Measurements from ENCODE around the gene CBFB.
A peak's percentile ranks its signal among the peaks of the same experiment; 100 is the strongest.

Gene CBFB

DNA sequence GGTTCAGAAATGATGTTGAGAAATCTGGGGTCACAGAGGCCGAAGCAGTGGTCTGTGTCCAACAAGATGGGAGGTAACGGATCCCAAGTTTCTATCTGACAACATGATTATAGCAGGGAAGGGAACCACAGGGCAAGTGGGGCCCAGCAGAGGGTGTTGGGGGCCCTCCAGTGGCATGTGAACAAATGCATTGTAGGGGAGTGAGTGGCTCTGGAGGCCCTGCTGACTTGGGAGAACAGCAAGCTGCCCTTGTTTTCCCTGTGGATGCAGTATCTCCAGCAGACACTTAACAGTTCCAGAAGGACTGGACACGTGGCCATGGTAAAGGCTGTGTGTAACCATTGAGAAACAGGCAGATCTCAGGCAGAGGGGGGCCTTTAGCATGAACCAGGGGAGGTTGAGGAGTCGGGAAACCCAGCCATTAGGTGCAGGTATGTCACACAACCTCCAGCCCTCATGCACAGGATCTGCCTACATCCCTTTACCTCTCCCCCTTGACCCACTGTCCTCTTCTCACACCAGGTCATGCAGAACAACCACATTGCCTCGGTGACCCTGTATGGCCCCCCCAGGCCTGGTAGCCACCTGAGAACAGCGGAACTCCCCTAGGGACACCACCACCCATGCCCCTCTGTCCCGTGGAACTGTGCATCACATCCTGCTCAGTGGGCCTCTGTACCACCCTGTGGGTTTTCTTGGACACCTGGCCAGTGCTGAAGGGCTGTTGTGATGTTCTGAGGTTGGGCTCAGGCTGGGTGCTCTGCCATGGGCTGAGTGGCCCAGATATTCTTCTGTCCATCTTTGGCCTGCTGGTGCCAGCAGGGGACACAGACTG is 117.8 kb downstream of the CBFB start:
- in situ Hi-C loops (cut with HindIII; ENCODE audit: low sequenced_read_pairs), result no loop called here
- DNase-seq (ENCODE audit: low read depth), result no peak
- H3K4me3 ChIP-seq (ENCODE audit: low read depth, low read length), result no peak overlapping the region
- TF ChIP-seq, protein P1, sequence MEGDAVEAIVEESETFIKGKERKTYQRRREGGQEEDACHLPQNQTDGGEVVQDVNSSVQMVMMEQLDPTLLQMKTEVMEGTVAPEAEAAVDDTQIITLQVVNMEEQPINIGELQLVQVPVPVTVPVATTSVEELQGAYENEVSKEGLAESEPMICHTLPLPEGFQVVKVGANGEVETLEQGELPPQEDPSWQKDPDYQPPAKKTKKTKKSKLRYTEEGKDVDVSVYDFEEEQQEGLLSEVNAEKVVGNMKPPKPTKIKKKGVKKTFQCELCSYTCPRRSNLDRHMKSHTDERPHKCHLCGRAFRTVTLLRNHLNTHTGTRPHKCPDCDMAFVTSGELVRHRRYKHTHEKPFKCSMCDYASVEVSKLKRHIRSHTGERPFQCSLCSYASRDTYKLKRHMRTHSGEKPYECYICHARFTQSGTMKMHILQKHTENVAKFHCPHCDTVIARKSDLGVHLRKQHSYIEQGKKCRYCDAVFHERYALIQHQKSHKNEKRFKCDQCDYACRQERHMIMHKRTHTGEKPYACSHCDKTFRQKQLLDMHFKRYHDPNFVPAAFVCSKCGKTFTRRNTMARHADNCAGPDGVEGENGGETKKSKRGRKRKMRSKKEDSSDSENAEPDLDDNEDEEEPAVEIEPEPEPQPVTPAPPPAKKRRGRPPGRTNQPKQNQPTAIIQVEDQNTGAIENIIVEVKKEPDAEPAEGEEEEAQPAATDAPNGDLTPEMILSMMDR (IDR thresholded peaks at IDR 0.05; ENCODE audit: low read depth, low read length, missing control alignments), result no peak

DNA sequence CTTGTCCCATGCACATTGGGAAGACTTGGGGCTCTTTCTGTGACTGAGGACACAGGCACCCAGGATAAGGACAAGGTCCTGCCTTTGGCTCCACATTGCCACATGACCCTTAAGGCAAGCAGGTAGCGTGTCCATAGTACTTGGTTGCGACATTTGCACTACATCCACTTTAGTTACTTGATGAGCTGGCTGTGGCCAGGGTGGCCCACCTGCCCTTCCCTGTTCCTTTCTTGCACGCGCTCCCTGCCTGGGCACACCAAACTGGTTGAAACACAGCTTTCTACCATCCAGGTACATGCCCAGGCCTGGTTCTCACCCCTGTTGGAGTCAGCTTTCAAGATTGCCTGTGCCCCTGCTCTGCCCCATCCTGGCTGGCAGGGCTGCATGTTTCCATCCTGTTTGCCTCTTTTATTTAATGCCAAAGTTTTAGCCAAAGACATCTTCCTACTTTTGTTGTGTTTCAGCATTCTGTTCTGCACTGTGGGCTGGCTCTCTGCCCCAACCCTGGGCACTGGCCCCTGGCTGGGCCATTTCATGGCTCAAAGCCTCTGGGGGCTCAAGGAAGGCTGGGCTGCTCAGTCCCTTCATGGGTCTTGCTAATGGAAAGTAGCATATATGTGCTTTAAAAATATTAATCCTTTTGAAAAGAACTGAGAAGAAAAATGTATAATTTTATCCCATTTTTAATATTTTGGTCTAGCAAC is 118.6 kb downstream of the CBFB start:
- DNase-seq (ENCODE audit: low read depth), result no peak
- in situ Hi-C loops (cut with HindIII; ENCODE audit: low sequenced_read_pairs), result no loop called here
- H3K4me3 ChIP-seq (ENCODE audit: low read depth, low read length), result no peak overlapping the region
- TF ChIP-seq, protein P1 (IDR thresholded peaks at IDR 0.05; ENCODE audit: low read depth, low read length, missing control alignments), result no peak

DNA sequence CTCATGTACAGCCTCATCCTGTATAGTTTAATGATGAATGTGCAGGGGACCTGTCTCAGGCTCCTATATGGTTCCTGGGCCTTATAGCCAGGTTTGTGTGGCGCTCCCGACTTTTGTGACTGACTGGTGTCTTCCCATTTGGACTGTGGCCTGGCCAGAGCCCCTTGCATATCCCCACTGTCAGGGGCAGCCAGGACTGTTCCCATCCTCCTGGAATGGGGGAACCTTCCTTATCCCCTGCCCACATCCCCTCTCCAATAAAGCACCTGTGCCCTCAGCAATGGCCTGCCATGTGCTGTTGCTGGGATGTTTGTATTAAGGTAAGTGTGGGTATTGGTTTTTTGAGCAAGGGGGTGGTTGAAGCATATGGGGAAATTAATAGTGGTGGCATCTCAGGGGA is 119.3 kb downstream of the CBFB start:
- in situ Hi-C loops (cut with HindIII; ENCODE audit: low sequenced_read_pairs), result no loop called here
- no peak for DNase-seq (ENCODE audit: low read depth)
- TF ChIP-seq, protein P1 (IDR thresholded peaks at IDR 0.05; ENCODE audit: low read depth, low read length, missing control alignments), result no peak
- no peak overlapping the region for H3K4me3 ChIP-seq (ENCODE audit: low read depth, low read length)

DNA sequence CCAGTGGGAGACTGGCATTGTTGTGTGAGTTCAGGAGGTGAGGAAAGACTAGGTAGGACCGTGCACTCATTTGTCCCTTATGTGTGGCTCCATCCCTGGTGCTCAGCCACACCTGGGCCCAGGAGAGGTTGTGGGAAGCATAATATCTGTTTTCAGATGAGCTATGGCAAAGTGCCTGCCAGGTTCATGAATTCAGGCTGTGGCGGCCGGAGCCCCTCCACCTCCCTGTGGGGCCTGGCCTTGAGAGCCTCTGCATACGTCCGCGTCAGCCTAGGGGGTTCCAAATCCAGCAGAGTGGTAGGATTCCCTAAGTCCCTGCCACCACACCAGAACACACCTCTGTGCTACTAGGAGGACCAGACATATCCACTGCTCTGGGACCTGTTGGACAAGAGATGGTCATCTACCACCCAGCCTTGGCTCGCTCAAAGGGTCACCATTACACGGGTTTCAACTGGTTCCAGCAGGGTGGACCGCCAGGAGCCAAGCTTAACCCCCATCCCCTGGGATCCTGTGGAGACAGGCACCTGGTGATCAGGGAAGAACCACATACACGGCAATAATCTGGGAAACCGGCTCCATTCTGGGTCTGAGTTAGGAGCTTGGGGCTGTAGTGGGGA is 119.8 kb downstream of the CBFB start:
- no peak for DNase-seq (ENCODE audit: low read depth)
- in situ Hi-C loops (cut with HindIII; ENCODE audit: low sequenced_read_pairs), result no loop called here
- H3K4me3 ChIP-seq (ENCODE audit: low read depth, low read length), result no peak overlapping the region
- TF ChIP-seq, protein P1 (IDR thresholded peaks at IDR 0.05; ENCODE audit: low read depth, low read length, missing control alignments), result no peak

DNA sequence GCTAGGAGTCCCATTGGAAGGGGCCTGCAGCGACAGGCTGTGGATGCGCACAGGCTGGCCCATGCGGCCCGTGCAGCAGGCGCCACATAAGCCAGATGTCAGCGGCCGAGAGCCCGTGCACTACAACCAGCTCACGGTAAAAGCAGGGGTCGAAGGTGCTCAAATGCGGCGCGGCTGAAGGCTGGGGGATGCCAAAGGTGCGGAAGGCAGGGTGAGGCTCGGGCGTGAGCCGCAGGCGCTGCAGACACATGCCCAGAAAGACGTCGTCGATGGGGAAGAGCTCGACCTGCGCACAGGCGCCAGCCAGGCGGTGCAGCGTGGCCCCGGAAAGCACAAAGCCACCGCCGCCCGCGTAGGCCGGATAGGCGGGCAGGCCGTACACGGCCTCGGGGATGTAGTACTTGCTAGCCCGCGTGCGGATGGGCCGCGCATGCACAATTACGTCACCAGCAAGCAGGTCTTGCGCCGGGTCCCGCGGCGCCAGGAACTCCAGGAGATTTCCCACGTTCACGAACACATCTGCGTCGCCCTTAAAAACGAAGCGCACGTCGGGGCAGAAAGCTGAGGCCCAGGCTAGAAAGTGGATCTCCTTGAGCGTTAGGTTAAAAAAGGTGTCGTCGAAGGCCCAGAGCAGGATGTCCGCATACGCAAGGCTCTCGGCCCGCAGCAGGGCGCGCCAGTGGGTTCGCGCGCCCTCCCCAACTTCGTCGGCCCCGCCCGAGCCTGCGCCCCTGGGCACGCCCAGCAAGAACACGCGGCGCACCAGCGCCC is 120.5 kb downstream of the CBFB start:
- in situ Hi-C loops (cut with HindIII; ENCODE audit: low sequenced_read_pairs), result no loop called here
- no peak for DNase-seq (ENCODE audit: low read depth)
- TF ChIP-seq, protein P1 (IDR thresholded peaks at IDR 0.05; ENCODE audit: low read depth, low read length, missing control alignments), result no peak
- peak overlapping the region; percentile 55 for H3K4me3 ChIP-seq (ENCODE audit: low read depth, low read length)
